GM18498 (cell line): Measurements from ENCODE around the gene TGFB1.
"Not testable (repeated sequence)": the region's sequence is repeated elsewhere in the genome, so short reads cannot be mapped to it uniquely, and the experiment has no call there.

Experiments
- ATAC-seq: cut with Tn5 transposase; IDR thresholded peaks from one replicate; pipeline ENCODE4 v1.9.1; 2021; ENCODE audit warnings: mild to moderate bottlenecking, moderate library complexity; ENCODE audit not compliant: unreplicated experiment

The TGFB1 gene

DNA sequence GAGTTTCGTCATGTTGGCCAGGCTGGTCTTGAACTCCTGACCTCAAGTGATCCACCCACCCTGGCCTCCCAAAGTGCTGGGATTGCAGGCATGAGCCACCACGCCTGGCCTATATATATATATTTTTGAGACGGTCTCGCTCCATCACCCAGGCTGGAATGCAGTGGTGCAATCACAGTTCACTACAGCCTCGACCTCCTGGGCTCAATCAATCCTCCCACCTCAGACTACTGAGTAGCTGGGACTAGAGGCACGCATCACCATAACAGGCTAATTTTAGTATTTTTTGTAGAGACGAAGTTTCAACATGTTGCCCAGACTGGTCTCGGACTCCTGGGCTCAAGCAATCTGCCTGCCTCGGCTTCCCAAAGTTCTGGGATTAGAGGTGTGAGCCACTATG lies 6.8 kb downstream of the TGFB1 start:
- not testable (repeated sequence) for ATAC-seq

DNA sequence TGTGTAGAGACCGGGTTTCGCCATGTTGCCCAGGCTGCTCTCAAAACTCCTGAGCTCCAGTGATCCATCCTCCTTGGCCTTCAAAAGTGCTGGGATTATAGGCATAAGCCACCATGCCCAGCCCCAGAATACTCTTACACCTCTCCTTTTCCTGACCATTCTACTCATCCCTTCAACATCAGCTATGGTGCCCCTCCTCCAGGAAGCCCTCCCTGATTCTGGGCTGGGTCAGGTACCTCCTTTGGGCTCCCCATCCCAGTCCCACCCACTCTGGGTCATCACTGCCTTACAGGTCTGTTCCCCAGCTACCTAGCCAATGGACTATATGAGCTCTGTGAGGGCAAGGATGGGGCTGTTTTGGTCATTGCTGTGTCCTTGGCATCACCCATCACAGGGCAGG lies 9.6 kb downstream of the TGFB1 start:
- no peak for ATAC-seq

DNA sequence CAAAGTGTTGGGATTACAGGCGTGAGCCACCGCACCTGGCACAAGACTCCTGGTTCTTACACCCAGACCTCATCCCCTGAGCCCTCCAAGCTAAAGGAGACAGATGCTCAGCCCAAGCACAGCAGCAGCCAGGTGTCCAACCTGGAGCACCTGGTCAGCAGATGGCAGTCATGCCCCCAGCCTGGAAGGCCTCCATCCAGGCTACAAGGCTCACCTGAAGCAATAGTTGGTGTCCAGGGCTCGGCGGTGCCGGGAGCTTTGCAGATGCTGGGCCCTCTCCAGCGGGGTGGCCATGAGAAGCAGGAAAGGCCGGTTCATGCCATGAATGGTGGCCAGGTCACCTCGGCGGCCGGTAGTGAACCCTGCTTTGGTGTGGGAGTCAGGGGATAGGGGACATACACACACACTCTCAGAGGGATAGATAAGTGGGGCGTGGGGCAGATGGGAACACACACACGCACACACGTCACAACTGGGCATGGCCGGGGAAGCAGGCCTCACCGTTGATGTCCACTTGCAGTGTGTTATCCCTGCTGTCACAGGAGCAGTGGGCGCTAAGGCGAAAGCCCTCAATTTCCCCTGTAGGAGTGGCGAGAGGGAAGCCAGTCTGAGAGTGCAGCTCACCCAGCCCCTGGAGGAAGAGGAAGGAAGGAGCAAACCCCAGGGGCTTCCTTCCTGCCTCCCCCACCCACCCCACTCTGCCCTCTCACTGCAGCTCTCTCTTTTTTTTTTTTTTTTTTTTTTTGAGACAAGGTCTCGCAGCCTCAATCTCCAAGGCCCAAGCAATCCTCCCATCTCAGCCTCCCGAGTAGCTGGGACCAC lies 11.8 kb downstream of the TGFB1 start:
- no peak for ATAC-seq

DNA sequence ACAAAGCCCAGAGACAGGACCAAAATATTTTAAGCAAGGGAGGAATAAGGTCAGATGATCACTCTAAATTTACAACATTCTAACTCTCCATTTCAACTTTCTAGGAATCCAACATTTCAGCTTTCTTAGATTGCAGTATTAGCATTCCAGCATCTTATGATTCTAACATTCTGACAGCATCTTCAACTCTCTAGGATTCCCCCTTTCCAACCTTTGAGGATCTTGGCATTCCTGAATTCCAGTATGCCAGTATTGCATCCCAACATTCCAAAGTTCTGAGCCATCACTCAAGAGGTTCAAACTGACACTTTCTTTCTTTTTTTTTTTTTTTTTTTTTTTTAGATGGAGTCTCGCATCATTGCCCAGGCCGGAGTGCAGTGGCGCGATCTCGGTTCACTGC lies 13.8 kb downstream of the TGFB1 start:
- no peak for ATAC-seq

DNA sequence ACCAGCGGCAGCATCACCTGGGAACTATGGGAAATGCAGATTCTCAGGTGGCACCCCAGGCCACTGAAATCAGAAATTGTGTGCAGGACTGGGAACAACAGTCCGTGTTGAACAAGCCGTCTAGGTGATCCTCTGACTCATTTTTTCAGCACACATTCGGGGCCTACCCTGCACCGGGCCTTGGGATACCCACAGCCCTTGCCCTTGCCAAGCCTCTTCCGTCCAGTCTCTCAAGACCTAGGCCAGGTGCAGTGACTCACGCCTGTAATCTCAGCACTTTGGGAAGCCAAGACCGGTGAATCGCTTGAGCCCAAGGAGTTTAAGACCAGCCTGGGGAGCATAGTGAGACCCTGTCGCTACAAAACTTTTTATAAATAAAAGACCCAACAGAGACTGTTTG lies 18.3 kb downstream of the TGFB1 start:
- ATAC-seq = no peak

DNA sequence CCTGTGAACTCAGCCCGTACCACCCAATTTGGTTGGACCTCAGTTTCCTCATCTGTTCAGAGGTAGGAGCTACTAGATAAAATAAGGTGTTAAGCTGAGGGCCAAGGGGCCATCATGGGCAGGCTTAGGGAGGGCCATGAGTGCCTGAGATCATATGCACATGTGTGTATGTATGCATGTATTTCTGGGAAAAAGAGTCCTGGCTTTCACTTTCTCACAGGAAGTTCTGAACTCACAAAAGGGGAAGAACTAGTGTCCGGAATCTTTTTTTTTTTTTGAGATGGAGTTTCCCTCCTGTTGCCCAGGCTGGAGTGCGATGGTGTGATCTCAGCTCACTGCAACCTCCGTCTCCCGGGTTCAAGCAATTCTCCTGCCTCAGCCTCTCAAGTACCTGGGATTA lies 18.9 kb downstream of the TGFB1 start:
- ATAC-seq = no peak

DNA sequence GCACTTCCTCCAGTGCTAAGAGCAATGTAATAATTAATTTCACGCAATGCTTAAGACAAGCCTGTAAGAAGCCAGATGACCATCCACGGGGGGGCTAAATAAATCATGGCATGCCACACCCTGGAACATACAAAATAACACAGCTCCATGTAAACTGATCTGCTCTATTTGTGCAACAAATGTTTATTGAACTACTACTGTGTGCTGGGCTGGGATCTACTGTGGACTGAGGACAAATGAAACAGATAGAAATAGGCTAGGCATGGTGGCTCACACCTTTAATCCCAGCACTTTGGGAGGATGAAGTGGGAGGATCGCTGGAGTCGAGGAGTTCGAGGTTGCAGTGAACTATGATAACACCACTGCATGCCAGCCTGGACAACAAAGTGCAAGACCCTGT lies 21.3 kb downstream of the TGFB1 start:
- ATAC-seq = no peak

DNA sequence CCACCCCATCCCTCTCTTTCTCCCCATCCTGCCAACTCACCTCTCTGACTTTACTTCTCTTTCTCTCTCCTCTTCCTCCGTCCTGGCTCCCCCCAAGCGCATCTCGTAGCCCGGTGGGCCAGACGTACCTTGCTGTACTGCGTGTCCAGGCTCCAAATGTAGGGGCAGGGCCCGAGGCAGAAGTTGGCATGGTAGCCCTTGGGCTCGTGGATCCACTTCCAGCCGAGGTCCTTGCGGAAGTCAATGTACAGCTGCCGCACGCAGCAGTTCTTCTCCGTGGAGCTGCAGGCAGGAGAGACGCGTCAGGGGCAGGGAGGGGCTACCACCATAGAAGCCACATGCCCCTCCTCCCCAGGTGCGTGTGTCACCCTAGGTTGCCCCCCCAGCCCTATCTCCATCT lies 21.7 kb downstream of the TGFB1 start:
- ATAC-seq = no peak

DNA sequence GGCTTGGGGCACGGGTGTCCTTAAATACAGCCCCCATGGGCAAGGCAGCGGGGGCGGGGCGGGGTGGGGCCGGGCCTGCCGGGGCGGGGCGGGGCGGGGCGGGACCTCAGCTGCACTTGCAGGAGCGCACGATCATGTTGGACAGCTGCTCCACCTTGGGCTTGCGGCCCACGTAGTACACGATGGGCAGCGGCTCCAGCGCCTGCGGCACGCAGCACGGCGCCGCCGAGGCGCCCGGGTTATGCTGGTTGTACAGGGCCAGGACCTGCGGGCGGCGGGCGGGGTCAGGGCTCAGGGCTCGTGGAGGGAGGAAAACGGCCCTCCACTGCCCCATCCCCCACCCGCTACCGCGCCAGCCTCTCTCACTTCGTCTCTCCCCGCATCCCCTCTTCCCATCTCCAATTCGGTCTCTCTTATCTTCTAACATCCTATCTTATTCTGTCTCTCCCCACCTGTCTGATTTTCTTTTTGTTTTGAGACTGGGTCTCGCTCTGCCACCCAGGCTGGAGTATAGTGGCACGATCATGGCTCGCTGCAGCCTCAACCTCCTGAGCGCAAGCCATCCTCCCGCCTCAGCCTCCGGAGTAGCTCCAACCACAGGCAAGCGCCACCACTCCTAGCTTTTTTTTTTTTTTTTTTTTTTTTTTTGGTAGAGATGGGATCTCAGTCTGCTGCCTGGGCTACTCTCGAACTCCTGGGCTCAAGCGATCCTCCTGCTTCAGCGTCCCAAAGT lies 22.6 kb downstream of the TGFB1 start:
- ATAC-seq = no peak

DNA sequence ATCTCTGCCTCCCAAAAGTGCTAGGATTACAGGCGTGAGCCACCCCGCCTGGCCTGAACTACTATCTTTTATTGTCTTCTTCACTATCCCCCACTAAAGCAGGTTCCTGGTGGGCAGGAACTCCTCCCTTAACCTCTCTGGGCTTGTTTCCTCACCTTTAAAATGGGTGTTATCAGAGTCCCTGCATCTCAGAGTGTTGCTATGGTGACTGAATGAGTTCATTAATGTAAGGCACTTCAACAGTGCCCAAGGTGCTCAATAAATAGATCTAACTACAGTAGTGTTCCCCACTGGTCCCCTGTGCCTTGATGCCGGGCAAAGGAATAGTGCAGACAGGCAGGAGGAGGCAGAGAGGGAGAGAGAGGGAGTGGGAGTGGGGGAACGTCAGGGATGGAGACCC lies 23.2 kb downstream of the TGFB1 start:
- ATAC-seq = no peak

DNA sequence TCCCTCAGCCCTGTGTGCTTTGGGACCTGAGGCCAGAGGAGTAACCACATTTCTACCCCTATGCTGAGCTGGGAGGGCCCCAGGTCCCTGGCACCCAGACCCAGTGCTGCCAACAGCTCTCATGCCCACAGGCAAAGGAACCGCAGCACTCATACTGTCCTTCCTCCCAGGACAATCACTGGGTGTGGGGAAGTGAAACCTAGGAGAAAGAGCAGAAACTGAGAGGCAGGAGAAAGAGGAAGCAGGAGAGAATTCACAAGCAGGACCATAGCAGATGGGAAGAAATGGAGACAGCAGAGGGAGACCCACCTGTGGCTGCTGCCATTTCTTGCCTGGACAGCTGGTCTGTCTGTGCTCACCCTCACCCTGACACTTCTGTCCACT lies 24.9 kb downstream of the TGFB1 start:
- no peak for ATAC-seq

DNA sequence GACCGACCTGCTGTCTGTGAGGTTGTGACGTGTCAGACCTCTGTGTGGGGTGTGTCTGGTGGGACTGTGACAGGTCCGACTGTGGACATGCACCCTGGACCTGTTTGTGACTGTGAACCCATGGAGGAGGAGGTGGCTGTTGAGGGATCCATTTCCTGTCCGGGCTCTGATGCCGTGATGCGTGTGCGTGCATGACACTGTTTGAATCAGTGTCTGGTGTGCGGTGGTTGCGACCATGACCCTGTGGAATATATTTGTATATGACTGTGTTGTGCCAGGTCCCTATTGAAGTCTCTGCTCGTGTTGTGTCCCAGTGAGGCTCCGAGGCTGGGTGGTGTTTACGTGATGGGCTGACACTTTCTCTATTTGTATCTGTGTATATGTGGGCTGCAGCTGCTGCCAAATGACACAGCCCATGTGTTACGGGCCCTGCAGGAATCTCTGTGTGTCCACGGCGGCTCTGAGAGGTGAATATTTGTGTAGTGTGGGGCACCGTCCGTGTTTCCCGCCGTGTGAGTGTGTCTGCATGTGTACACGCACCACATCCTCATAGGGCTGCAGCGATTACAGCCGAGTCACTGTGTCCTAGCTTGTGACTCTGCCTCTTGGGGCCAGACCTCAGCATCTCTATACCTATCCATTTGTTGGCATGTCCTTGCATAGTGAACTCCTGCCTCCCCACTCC lies 25.4 kb downstream of the TGFB1 start:
- peak; percentile 8 for ATAC-seq

DNA sequence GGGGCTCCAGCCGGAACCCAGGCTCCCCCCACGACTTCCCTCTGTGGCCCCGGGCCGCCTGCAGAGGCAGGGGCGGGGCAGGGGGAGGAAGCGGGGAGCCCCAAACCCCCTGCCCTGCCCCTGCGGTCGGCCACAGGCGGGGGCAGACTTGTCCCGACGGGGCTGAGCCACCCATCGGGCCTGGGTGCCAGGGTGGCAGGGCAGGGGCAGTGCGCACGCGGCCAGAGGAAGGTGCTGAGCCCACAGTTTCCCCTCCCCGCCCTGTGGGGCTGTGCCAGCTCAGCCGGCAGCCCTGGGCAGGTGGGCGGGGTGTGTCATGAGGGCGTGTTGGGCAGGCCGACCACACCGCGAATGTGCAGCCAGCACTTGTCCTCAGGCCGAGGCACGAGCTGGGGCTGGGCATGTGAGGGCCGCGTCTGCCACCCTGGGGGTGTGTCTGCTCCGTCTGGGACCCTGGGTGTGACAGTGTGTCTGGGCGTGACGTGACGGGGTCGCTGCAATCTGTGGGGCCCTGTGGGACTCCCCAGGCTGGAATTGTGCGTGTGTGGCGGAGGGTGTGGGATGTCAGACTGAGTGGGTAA lies 26.1 kb downstream of the TGFB1 start:
- ATAC-seq = peak; percentile 72

DNA sequence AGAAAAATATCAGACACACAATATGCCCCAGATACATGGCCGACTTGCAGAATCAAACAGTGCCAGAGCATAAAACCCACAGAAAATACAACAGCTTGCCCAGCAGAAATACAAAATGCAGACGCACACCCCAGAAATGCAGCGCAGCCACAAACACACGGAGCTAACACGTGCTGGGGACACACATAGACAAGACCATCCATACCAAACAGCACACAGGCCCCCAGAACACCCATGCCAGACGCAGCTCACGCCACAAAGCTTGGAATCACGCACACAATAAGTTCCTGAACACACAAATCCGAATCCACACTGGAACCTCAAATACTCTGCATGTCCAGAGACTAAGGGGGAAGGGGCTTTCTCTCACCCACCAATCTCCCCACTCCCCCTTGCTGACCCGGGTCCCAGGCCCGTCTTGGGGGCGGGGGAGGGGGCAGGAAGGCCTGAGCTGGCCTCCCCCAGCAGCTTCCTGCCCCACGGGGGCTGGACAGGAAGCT lies 26.6 kb downstream of the TGFB1 start:
- ATAC-seq = no peak

DNA sequence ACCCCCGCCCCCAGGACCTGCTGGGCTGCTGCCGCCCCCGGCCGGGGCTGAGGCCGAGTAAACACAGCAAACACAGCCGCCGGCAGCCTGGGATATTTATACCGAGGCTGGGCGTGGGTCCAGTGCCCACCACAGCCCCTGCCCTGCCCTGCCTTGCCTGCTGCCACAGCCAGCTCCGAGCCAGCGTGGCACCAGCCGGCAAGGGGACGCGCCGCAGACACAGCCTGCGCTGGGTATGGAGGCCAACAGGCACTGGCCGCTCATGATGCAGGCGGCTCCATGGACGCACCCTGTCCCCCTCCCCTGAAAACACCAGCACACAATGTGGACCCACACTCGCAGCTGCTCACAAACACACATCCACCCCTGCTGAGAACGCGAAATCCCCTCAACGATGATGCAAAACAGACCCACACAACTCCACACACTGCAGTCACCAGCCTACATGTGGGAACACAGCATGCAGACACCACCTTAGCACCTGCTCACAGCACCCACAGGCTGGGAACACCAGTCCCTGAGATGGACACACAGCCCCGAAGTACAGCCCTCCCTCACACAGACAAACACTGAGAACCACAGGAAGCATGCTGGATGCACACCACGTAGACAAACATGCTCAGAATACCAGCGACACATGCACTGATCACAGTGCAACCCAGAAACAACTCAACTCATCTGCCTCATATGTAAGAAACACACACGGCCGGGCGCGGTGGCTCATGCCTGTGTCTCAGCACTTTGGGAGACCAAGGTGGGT lies 27.6 kb downstream of the TGFB1 start:
- ATAC-seq = no peak

DNA sequence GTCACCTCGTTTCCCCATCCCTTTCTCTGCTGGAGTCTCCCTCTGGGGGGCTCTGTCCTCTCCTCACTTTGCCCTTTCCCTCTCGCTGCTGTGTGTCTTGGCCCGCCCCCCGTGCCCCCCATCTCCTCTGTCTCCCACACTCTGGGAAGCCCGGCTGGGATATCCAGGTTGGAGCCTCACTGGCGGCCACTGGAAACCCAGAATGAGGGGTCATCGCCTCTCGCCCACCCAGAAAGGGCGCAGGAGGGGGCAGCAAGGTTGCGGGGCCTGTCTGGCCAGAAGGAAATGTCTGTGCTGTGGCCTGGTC lies 28.1 kb downstream of the TGFB1 start:
- ATAC-seq = no peak

DNA sequence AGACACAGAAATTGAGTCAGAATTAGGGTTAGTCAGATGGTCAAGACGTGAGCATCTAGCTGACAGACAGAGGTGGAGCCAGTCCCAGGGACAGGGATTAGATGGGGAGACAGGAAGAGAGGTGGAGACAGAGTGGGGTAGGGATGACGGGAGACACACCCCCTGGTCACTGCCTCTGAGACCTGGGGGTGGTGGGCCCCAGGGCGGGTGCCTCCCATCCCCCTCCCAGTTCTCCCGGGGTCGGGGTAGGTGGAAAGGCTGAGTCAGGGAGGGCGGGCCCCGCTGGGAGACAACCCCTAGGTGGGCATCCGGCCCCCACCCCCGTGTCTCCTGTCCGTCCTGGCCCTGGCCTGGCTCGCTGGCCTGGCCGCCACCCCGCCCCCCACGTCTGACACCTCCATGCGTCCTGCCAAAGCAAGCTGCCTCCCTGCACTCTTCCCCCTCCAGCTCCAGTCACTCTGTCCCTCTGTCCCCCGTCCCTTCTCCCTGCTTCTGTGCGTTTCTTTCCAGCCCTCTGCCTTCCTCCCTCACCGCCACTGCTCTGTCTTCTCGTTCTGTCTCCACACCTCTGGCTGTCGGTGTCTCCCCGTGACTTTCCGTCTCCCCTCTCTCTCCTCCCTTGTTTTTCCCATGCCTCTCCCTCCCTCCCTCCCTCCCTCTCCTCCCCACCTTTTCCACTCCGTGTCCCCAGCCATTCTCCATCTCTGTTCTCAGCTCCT lies 28.6 kb downstream of the TGFB1 start:
- ATAC-seq = no peak

DNA sequence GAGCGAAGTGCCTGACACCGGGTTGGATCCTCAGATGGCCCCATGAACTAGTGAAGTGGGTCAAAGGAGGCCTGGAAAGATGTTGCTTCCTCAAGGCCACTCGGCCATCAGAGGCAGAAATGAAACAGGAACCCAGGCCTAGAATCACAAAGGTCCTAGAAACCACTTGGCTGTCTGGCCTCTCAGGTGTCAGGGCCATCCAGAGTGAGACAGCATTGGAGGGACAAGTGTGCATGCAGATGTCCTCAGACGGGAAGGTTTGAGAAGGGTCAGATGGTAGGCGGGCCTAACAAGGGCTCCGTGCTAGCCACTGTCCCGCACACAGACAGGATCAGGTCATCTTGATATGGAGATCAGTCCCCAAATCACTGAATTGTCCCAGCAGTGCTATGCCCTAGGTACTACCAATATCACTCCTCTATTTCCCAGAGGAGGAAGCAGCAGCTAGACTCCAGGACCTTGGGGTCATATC lies 29.5 kb downstream of the TGFB1 start:
- ATAC-seq = no peak

DNA sequence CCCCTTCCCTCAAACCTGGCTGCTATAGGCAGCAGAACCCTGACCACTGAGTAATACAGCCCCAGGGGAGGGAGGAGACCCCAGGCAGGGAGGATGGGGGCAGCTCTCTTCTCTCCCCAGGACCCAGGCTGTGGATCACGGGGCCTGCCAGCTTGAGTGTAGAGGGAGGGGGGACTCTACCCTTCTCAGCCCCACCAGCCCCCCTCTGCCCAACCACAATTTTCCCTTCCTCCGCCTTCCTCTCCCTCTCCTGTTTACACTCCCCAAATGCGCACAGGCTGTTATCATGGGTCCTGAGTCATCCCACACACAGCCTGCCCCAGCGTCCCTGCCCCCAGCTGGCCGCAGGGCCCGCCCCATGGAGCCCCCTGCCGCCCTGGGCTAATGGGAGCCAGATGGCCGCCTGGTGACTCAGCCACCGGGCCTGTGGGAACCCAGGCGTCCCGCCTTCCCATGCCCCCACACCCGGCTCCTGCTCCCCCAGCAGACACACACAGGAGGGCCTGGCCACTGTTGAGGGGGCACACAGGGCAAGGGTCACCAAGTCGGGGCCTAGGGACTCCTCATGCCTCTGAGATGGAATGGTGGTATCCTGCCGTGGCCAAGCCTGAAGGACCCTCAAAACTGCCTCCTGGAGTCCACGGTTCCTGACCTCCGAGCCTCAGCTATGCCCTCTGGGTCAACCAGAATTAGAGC lies 30.1 kb downstream of the TGFB1 start:
- ATAC-seq = no peak
